MM.1S (cell line): ENCODE results near the gene ZNF580.

Experiments
- EZH2 ChIP-seq: fragments of 300-600 bp; sonication (generic); optimal IDR thresholded peaks from 2 replicates; pipeline ENCODE3; 2017; ENCODE audit warnings: low read depth, mild to moderate bottlenecking, antibody characterized with exemption, low read length, mixed read lengths
- EZH2phosphoT487 ChIP-seq: fragments of 300-600 bp; sonication (generic); IDR thresholded peaks from 2 replicates; pipeline ENCODE4 v1.6.1; 2018; ENCODE audit warnings: antibody characterized with exemption, low read length
- TF ChIP-seq, protein P1 (sequence below): fragments of 300-600 bp; sonication (generic); IDR thresholded peaks from 2 replicates; pipeline ENCODE4 v1.5.1; 2016; ENCODE audit warnings: antibody characterized with exemption, low read length, mixed read lengths

DNA sequence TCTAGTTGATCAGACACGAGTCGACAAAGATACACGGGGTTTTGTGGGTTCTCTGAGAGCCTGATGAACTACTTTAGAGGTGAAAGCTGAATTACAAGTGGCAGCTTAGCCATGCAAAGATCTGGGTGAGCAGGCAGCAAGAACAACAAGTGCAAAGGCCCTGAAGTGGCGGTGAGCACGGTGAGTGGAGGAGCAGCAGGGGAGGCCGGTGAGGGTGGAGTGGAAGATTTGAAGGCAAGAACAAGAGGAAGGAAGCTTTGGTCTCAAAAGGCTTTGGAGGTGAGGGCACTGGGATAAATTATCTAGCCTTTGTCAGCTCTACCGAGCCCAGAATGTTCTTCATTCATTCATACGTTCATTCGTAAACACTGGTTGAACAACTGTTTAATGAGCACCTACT, 34.0 kb upstream of the ZNF580 start:
- TF ChIP-seq EZH2 (no peak), EZH2phosphoT487 (no peak)
- TF ChIP-seq, protein P1, sequence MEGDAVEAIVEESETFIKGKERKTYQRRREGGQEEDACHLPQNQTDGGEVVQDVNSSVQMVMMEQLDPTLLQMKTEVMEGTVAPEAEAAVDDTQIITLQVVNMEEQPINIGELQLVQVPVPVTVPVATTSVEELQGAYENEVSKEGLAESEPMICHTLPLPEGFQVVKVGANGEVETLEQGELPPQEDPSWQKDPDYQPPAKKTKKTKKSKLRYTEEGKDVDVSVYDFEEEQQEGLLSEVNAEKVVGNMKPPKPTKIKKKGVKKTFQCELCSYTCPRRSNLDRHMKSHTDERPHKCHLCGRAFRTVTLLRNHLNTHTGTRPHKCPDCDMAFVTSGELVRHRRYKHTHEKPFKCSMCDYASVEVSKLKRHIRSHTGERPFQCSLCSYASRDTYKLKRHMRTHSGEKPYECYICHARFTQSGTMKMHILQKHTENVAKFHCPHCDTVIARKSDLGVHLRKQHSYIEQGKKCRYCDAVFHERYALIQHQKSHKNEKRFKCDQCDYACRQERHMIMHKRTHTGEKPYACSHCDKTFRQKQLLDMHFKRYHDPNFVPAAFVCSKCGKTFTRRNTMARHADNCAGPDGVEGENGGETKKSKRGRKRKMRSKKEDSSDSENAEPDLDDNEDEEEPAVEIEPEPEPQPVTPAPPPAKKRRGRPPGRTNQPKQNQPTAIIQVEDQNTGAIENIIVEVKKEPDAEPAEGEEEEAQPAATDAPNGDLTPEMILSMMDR, result no peak
